Left ventricle myocardium inferior (tissue), 1 donor: Measurements from ENCODE around the gene NRG3. TPM values are rescaled to one million over a fixed set of nuclear protein-coding genes. Genes with fewer than 3 reads are reported as not detected.

Experiments
- DNase-seq: peaks from one replicate; pipeline ENCODE4 v3.0.0-alpha.2; 2020
- H3K27ac ChIP-seq: fragments of 200-600 bp; replicated peaks from 2 replicates; pipeline ENCODE4 v1.8.0; 2021
- H3K27me3 ChIP-seq: fragments of 200-600 bp; 2 replicates; pipeline ENCODE4 v1.8.0; 2021; ENCODE audit warnings: low read depth
- H3K36me3 ChIP-seq: fragments of 200-600 bp; 2 replicates; pipeline ENCODE4 v1.8.0; 2021
- H3K4me1 ChIP-seq: fragments of 200-600 bp; 2 replicates; pipeline ENCODE4 v1.8.0; 2021
- H3K4me3 ChIP-seq: fragments of 200-600 bp; 2 replicates; pipeline ENCODE4 v1.8.0; 2021; ENCODE audit warnings: mild to moderate bottlenecking, moderate library complexity
- H3K9me3 ChIP-seq: fragments of 200-600 bp; replicated peaks from 2 replicates; pipeline ENCODE4 v1.8.0; 2021
- intact Hi-C: fragments of 100-400 bp; cut with micrococcal nuclease; formaldehyde crosslinking; loops from one replicate; pipeline ENCODE4 v1.11.0; 2022
- total RNA-seq: library from RNA; stranded (reverse); fragmentation: NEBNext Ultra II Directional; extraction: Animal tissue kit (Norgen Biotek cat#: 25700); gene quantifications from one replicate; pipeline ENCODE4 v1.2.1, GENCODE V29; 2021
- TF ChIP-seq, protein P1 (sequence below): fragments of 200-600 bp; IDR thresholded peaks from 2 replicates; pipeline ENCODE4 v1.8.0; 2021; ENCODE audit warnings: antibody characterized with exemption, mild to moderate bottlenecking, borderline replicate concordance
- donor health status: DM: no; HTN: yes; CAD: no; lungs with severe emphysema.

The NRG3 gene
- total RNA-seq, 1 donor from 2014 or later, result 0.11 TPM

DNA sequence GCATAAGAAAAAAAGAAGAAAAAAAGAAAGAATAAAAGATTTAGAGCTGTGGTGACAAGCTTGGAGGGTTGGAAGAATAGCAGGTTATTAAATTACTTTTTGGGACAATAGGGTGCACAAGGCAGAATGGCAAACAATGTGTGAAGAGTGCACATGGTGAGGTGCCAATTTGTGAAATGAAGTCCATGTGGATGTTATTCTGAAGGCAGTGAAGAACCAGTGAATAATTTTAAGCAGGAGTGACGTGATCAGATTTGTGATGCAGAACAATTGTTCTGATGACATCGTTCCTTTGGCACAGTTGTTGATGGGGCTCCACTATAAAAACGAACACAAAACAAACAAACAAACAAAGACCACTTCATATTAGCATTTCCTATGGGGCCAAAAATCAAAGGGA lies 700.3 kb downstream of the NRG3 start:
- intact Hi-C loops, result no loop called here
- H3K27ac ChIP-seq, result no peak overlapping the region
- DNase-seq, result no peak

GRCh38 chr10:82576093-82576492 lies 701.1 kb downstream of the NRG3 start:
- TF ChIP-seq, protein P1, sequence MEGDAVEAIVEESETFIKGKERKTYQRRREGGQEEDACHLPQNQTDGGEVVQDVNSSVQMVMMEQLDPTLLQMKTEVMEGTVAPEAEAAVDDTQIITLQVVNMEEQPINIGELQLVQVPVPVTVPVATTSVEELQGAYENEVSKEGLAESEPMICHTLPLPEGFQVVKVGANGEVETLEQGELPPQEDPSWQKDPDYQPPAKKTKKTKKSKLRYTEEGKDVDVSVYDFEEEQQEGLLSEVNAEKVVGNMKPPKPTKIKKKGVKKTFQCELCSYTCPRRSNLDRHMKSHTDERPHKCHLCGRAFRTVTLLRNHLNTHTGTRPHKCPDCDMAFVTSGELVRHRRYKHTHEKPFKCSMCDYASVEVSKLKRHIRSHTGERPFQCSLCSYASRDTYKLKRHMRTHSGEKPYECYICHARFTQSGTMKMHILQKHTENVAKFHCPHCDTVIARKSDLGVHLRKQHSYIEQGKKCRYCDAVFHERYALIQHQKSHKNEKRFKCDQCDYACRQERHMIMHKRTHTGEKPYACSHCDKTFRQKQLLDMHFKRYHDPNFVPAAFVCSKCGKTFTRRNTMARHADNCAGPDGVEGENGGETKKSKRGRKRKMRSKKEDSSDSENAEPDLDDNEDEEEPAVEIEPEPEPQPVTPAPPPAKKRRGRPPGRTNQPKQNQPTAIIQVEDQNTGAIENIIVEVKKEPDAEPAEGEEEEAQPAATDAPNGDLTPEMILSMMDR, result no peak
- H3K9me3 ChIP-seq, result no peaks in the 10 kb centered on the region
- no peak for DNase-seq
- H3K4me3 ChIP-seq, result no peak overlapping the region
- no peaks in the 10 kb centered on the region for H3K4me1 ChIP-seq
- intact Hi-C loops, result no loop called here
- no peaks in the 10 kb centered on the region for H3K27me3 ChIP-seq
- H3K36me3 ChIP-seq, result no peaks in the 10 kb centered on the region
- H3K27ac ChIP-seq, result no peak overlapping the region

More for the DNA sequence above, 700.3 kb downstream of the NRG3 start:
- no peak overlapping the region for H3K4me3 ChIP-seq
- no peaks in the 10 kb centered on the region for H3K36me3 ChIP-seq
- H3K27me3 ChIP-seq, result no peaks in the 10 kb centered on the region
- H3K4me1 ChIP-seq, result no peaks in the 10 kb centered on the region
- TF ChIP-seq, protein P1, result no peak
- no peaks in the 10 kb centered on the region for H3K9me3 ChIP-seq

GRCh38 chr10:82581940-82582339 lies 706.9 kb downstream of the NRG3 start:
- TF ChIP-seq, protein P1, result no peak
- Histone ChIP-seq H3K9me3 (no peaks in the 10 kb centered on the region), H3K36me3 (no peaks in the 10 kb centered on the region), H3K27ac (no peak overlapping the region), H3K27me3 (no peaks in the 10 kb centered on the region), H3K4me3 (no peak overlapping the region), H3K4me1 (no peaks in the 10 kb centered on the region)
- intact Hi-C loops, result no loop called here
- no peak for DNase-seq

DNA sequence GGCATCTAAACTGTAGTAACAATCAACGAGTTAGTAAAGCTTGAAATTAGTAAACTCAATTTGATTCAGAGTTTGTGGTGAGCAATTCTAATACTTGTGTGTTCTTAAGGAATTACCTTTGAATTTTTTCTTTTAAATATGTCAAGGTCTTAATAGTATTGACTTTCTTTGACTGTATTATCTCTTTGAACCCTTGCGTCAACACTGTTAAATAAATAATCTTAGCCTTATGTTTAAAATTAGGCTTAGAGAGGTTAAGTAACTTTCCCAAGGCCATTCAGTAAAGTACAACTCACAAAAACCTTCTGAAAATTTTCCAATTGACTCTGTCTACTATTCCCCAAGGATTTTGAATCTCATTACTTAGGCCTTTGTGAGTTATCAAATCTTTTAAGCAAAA lies 716.4 kb downstream of the NRG3 start:
- Histone ChIP-seq H3K27ac (no peak overlapping the region), H3K27me3 (no peaks in the 10 kb centered on the region), H3K4me1 (no peaks in the 10 kb centered on the region), H3K4me3 (no peak overlapping the region), H3K9me3 (no peaks in the 10 kb centered on the region), H3K36me3 (no peaks in the 10 kb centered on the region)
- intact Hi-C loops, result no loop called here
- DNase-seq, result no peak
- TF ChIP-seq, protein P1, result no peak

GRCh38 chr10:82597840-82598239 lies 722.8 kb downstream of the NRG3 start:
- Histone ChIP-seq H3K9me3 (no peaks in the 10 kb centered on the region), H3K36me3 (no peaks in the 10 kb centered on the region), H3K27me3 (no peaks in the 10 kb centered on the region), H3K4me1 (no peaks in the 10 kb centered on the region), H3K27ac (no peak overlapping the region), H3K4me3 (no peak overlapping the region)
- intact Hi-C loops, result no loop called here
- no peak for DNase-seq
- TF ChIP-seq, protein P1, result no peak

- intact Hi-C loops, result no loop called here
- no peaks in the 10 kb centered on the region for H3K4me1 ChIP-seq
- peaks cover 14% of the 10 kb centered on the region for H3K9me3 ChIP-seq
- DNase-seq, result no peak
- TF ChIP-seq, protein P1, result no peak
- H3K4me3 ChIP-seq, result no peak overlapping the region
- no peaks in the 10 kb centered on the region for H3K36me3 ChIP-seq
- H3K27ac ChIP-seq, result no peak overlapping the region
- no peaks in the 10 kb centered on the region for H3K27me3 ChIP-seq
These were observed 734.9 kb downstream of the NRG3 start for GRCh38 chr10:82609845-82610244.
